ENCODE data around the gene LEMD2.

DNA sequence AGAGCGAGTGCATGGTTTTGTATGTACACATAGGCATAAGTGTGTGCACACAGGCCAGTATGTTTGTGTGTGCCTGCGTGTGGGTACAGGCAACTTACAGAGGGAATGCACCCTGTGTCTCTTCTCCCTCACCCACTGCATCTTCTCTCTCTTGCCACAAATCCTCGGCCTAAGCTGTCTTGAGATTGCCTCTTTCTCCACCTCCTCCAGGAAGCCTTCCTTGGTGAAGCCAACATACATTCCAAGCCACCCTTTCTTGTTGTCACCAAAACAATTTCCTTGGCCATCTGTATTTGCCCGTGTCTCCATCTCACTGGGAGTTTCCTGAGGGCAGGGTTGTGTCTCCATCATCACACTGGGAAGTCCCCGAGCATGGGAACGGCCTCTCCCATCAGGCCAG lies 44.7 kb upstream of the LEMD2 start:
- TF ChIP-seq POLR2A (IDR thresholded peaks at IDR 0.05) (no peak), POLR2AphosphoS5 (IDR thresholded peaks at IDR 0.05) (no peak)
- TF ChIP-seq, protein P1, sequence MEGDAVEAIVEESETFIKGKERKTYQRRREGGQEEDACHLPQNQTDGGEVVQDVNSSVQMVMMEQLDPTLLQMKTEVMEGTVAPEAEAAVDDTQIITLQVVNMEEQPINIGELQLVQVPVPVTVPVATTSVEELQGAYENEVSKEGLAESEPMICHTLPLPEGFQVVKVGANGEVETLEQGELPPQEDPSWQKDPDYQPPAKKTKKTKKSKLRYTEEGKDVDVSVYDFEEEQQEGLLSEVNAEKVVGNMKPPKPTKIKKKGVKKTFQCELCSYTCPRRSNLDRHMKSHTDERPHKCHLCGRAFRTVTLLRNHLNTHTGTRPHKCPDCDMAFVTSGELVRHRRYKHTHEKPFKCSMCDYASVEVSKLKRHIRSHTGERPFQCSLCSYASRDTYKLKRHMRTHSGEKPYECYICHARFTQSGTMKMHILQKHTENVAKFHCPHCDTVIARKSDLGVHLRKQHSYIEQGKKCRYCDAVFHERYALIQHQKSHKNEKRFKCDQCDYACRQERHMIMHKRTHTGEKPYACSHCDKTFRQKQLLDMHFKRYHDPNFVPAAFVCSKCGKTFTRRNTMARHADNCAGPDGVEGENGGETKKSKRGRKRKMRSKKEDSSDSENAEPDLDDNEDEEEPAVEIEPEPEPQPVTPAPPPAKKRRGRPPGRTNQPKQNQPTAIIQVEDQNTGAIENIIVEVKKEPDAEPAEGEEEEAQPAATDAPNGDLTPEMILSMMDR (IDR thresholded peaks at IDR 0.05), result no peak
